HG03342 (cell line): ENCODE data around the gene ASB16.

Experiments
- ATAC-seq: cut with Tn5 transposase; IDR thresholded peaks from one replicate; pipeline ENCODE4 v1.9.1; 2021; ENCODE audit warnings: mild to moderate bottlenecking, moderate library complexity; ENCODE audit not compliant: unreplicated experiment

Gene ASB16

GRCh38 chr17:44221862-44222111 lies 51.3 kb downstream of the ASB16 start:
- no peak for ATAC-seq

- ATAC-seq, result no peak
Measured at GRCh38 chr17:44222112-44222869, 51.8 kb downstream of the ASB16 start.

- ATAC-seq, result no peak
Measured at GRCh38 chr17:44223541-44224071, 53.1 kb downstream of the ASB16 start.
